AG08396 (cell line): Measurements from ENCODE around the gene ABHD14A.

Source experiments
- DNase-seq: peaks from one replicate; pipeline ENCODE4 v3.0.0; 2012; ENCODE audit warnings: low spot score, mixed read lengths

Gene ABHD14A

DNA sequence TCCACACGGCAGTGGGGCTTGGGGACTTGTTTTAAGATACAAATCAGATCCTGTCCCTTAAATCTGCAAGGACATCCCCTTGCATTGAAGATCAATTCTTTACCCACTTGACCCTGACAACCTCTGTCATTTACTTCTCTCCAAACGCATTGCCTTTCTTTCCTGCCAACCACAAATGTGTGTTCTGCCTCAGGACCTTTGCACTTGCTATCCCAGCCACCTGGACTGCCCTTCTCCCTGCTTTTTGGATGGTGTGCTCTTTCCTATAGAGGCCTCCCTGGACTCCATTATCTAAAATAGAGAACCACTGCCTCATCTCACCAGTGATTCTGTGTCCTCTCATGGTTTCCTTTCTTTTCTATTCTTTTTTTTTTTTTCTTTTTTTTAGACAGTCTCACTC is 22.3 kb downstream of the ABHD14A start:
- no peak for DNase-seq

DNA sequence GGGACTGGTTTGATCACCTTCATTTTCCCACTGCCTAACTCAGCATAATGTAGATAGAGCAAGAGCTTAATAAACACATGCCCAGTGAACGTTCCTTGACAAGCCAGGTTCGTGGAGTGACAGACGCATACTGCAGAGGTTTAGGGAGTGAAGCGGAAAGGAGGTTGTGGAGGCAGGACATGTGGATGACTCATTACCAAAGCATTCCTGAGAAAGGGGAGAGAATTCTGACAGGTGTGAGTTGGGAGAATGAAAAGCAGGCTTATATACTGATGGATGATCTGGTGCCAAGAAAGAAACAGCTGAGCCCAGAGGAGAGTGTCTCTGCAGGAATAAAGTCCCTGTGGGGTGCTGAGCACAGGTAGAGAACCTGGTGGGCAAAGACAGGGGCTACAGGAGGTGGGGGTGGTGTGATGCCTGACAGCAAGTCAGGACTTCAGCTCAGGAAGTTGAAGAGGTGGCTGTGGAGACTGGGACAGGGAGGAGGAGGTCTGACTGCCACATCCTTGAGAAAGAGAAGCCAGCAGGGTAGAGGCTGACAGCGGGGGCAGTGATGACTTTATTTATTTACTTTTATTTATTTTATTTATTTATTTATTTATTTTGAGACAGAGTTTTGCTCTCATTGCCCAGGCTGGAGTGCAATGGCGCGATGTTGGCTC is 23.2 kb downstream of the ABHD14A start:
- no peak for DNase-seq

DNA sequence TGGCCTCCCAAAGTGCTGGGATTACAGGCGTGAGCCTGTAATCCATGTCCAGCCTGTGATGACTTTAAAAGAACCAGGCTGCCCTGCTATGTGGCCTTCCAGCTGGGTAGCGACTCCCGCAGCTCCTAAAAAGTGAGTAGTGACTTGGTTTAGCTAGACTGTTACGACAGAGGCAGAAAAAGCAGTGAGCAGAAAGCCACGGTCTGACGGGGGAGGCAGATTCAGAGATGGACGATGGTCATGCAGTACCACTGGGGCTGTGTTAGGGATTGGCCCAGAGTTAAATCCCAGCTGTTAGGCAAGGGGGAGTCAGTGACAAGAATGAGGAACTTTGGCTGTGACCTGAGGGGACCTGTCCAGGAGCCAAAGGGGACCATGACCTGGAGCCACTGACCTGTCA is 23.9 kb downstream of the ABHD14A start:
- DNase-seq = no peak

GRCh38 chr3:51999846-52000245 is 25.0 kb downstream of the ABHD14A start:
- no peak for DNase-seq

GRCh38 chr3:52001443-52001974 is 26.6 kb downstream of the ABHD14A start:
- peak; percentile 82 for DNase-seq

GRCh38 chr3:52002748-52003147 is 27.9 kb downstream of the ABHD14A start:
- DNase-seq = no peak

DNA sequence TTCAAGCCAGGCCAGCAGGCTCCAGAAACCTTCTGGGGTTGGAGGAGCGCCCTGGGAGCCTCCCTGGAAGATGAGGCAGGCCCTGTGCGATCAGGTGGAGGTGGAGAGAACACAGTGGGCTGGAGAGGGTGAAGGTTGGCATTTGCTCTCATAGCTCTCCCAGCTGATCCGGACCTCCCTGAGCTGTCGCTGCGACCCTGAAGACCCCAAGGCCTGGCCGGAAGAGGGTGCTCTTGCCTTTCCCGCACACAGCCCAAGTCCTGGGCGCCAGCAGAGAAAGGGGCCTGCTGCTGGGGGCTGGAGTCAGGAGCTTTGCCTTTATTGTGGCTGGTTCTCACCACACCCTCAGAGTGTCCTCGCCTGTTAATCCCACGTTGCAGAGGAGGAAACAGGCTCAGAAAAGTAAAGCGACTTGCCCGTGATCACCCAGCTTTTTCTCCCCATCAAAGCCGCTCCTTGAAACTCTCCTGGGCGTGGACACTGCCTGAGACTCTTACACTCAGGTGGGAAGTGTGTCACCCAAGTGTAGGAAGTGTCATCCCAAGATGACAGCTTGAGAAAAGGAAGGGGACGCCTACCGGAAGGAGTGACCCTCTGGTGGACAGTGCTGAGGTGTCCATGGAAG is 29.4 kb downstream of the ABHD14A start:
- peak; percentile 55 for DNase-seq

GRCh38 chr3:52004906-52005395 is 30.1 kb downstream of the ABHD14A start:
- no peak for DNase-seq

DNA sequence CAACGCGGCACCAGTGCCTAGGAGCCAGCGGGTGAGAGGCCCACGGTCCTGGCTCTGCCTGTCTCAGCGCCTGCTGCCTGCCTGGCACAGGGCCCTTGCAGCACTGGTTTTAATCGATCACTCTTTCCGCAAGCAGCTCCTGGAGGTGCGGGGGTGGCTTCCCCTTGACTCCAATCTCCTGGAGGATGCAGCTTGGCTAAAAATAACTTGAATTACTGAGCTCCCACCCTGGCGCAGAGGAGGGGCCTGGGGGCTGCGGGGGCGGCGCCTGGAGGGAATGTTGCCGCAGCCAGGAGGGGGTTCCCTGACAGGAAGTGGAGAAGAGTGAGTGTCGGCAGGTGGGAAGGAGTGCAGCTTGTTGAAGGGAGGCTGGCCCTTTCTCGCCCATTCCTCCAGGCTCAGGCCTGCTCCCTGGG is 30.7 kb downstream of the ABHD14A start:
- peak; percentile 61 for DNase-seq

DNA sequence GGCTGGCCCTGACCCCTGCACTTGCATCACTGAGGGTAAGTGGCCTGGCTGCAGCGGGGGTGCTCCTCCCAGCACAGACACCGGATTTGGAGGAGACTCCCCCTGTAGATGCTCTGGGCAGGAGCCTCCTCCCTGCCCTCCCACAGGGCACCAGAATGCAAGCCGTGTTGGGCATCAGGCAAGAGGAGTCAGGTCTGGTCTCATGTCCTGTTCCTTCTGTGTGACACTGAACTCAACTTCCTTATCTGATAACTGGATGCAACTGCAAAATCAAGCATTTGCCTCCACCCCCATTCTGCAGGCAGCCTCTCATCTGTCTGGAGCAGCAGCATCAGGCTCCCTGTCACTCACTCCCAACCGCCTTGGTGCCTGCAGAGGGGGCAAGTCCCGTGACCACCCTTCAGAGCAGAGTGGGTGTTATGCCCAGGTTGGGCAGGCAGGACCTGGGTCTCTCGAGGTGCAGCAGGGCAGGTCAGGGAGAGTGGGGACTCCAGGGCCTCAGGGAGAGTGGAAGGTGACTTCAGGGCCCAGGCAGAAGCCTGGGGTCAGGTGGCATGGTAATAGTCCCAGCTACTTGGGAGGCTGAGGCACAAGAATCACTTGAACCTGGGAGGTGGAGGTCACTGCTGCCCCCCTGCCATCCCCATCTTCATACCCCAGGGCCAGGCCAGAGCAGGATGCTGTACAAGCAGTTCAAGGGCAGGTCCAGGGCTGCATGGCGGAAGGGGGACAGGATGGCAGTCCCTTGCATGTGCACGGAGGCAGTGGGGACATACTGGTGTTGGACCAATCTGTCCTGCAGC is 31.4 kb downstream of the ABHD14A start:
- no peak for DNase-seq

GRCh38 chr3:52006820-52007133 is 31.9 kb downstream of the ABHD14A start:
- no peak for DNase-seq

DNA sequence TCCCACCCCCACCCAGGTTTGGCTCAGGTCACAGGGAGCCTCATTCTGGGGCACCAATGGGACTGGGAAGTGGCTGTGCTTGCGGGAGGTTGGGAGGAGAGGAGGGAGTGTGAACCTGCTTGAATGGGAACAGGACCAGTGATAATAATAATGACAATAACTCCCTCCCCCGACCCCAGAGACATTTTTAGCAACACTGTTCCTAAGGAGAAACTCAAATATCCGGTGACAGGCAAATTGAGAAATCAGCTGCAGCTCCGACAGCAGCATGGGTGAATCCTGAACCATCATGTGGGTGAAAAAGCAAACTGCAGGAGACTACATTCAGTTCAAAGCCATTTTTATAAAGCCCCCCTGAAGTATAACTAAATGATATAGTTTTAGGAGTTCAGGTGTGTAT is 32.4 kb downstream of the ABHD14A start:
- no peak for DNase-seq

GRCh38 chr3:52010431-52010830 is 35.6 kb downstream of the ABHD14A start:
- DNase-seq = no peak

DNA sequence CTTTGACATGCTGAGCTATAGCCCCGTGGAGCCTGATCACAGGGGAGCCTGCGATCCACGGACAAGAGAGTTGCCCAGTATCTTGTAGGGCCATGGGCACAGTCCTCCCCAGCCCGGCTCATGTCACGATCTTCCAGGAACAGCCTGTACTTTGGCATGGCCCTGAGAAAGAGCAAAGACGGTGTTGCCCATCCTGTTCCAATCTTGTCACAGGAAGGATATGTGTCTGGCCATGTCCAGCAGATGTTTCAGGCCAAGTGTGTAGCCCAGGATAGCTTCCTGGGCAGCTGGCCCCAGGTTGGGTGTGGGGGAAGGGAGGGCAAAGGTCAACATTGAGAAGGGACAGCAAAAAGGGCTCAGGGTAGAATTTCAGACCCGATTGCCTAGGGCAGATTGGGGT is 37.8 kb downstream of the ABHD14A start:
- no peak for DNase-seq

GRCh38 chr3:52013802-52014598 is 39.1 kb downstream of the ABHD14A start:
- DNase-seq = no peak

GRCh38 chr3:52014613-52015012 is 39.7 kb downstream of the ABHD14A start:
- peak; percentile 33 for DNase-seq

- no peak for DNase-seq
These were observed 40.8 kb downstream of the ABHD14A start for GRCh38 chr3:52015438-52016228.

GRCh38 chr3:52017586-52017985 is 42.7 kb downstream of the ABHD14A start:
- no peak for DNase-seq

- no peak for DNase-seq
These were observed 43.6 kb downstream of the ABHD14A start for GRCh38 chr3:52018319-52019000.

- no peak for DNase-seq
These were observed 44.7 kb downstream of the ABHD14A start for GRCh38 chr3:52019352-52020080.
